Left renal pelvis (tissue), 4 donors: Measurements from ENCODE around the gene SEMA3F. TPM values are rescaled to one million over a fixed set of nuclear protein-coding genes. Genes with fewer than 3 reads are reported as not detected.
A peak's percentile ranks its signal among the peaks of the same experiment; 100 is the strongest.

Source experiments
- DNase-seq, 4 donors: peaks; one replicate each; pipeline ENCODE4 v3.0.0-alpha.2; 2013; ENCODE audit warnings: low read depth in 4 of 4, low spot score in 3 of 4
- polyA plus RNA-seq, 4 donors: library from polyadenylated mRNA; unstranded; fragments of 120-200 nt; gene quantifications; one replicate each; pipeline ENCODE4 v1.2.1, GENCODE V29; 2013; ENCODE audit not compliant: insufficient read length in 4 of 4

Gene SEMA3F
- 10 to 100 TPM; 67.3 to 91.6 (median 71.1) TPM for polyA plus RNA-seq

DNA sequence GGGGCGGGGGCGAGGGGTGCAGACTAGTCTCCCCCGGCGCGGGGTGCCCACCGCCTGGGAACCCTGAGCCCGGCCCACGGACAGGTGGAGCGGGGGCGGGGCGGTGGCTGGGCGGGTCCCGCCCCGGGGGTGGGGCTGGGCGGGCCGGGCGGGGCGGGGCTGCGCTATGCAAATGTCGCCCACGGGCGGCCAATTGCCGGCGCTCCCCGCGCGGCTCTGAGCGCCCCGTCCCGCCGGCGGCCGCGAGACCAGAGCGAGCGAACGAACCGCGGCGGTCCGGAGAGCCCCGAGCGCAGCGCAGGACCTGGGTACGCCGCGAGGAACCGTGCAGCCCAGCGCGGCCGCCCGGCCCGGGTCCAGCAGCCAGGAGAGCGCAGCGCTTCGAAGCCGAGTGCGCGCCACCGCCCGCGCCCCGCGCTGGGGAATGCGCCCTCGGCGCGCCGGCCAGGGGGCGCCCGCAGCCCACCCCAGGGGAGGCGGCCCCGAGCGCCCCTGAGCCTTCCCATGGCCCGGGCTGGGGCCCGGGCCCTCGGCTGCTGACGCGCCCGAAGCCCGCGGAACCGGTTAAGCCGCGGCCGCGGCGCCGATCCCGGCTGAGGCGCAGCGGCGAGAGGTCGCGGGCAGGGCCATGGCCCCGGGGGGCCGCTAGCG lies at the start of gene SEMA3F:
TSS of gene SEMA3F (plus strand) at position 485 of the 651 bp plus-strand sequence. CDS start 4,299 bp downstream, outside the sequence.
- DNase-seq: no peak

DNA sequence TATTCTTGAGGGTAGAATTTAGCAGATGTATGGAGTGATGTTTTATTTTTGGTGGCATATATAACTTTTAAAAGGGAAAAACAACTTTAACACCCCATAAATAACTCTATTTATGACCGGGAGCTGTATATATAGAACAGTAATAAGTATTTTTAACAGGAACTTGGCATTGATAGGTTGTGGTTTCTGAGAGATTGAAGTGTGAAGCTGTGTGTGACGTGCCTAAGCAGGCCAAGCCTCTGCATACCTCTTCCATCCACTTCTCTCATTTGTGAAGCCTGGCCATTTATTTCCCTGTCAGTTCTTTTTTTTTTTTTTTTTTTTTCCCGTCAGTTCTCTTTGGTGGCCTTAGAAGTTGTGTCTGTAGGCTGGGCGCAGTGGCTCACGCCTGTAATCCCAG lies 43.4 kb upstream of the SEMA3F start:
- DNase-seq: no peak

DNA sequence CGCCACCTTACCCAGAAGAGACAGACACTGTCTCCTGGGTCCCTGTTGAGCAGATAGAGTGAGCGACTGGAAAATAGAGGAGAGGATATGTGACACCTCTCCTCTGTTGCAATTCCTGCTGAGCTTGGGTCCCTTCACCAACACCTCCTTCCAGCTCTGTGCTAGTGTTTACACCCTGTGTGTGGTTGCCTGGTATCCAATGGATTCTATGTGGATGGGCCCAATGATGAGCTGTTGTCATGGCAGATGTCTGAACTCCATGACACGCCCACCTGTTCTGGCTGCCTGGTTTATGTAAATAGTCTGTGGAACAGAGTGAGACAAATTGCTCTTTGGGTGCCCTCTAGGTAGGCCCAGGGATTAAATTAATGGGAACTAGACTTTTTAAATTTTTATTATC lies 42.7 kb upstream of the SEMA3F start:
- DNase-seq: no peak

DNA sequence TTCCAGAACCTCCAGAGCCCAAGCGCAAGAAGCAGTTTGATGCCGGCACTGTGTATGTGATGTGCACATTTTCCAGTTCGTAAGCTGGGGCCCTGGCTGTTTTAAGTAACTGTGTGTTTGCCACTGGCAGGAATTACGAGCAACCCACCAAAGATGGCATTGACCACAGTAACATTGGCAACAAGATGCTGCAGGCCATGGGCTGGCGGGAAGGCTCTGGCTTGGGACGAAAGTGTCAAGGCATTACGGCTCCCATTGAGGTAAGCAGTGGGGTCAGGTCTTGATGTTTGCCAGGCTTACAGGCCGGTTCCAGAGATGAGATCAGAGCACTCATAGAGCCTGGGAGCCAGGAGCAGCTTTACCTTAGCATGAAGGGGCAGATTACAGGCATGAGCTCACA lies 38.0 kb upstream of the SEMA3F start:
- DNase-seq: no peak

DNA sequence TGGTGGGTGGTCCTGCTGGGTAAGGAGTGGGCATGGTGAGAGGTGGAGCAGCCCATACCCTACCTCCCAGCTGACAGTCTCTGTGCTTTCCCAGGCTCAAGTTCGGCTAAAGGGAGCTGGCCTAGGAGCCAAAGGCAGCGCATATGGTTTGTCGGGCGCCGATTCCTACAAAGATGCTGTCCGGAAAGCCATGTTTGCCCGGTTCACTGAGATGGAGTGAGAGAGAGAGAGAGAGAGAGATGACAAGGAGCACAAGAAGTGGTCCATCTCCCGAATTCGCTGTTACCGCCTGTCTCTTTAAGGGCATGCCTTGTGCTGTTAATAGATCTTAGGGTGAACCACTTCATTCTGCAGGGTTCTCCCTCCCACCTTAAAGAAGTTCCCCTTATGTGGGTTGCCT lies 36.9 kb upstream of the SEMA3F start:
- DNase-seq: no peak

DNA sequence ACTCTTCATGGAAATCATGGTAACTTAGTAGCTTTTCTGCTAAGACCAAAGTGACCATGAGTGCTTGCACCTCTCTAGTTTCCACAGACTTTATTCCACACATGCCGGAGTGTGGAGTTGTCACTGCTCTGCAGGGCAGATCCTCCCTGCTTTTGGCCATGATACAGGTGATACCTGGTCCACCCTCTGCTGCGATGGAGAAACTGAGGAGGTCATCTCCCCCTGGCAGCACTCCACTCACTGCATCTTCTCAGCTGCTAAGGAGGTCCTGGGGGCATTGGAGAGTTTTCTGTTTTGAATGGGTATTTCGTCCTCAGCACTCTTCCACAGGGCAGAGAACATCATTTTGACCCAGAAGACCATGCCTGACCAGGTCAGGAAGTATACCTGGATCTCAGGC lies 35.3 kb upstream of the SEMA3F start:
- DNase-seq: no peak

DNA sequence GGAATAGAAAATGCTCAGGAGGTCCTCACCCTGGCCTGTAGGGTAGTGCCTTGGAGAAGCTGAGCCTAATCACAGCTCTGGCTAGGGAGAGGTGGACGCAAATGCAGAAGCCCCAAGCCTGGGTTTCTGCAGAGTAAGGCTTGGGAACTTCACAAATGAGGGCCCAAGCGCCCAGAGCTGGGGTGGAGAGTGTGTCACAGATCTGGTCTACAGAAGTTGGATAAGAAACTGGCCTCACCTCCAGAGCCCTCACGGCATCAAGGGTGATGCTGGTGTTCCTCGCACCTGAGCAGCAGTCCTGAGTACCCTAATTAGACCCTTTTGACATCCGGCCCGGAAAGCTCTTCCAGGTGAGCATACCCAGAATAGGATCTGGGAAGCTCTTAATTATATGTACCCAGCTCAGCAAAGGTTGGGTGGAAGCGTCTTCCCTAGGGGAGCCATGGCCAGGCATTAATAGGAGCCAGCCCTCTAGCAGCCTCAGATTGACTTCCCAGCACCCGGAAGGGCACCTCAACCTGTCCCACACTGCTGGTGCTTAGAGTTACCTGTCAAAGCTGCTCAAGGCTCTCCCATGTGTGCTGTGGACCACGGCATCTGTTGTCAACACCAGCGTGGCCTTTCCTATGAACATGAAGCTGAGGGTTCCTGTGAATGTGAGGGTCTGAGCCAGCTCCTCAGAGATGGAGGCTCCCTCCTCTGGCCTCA lies 34.6 kb upstream of the SEMA3F start:
- DNase-seq: no peak

DNA sequence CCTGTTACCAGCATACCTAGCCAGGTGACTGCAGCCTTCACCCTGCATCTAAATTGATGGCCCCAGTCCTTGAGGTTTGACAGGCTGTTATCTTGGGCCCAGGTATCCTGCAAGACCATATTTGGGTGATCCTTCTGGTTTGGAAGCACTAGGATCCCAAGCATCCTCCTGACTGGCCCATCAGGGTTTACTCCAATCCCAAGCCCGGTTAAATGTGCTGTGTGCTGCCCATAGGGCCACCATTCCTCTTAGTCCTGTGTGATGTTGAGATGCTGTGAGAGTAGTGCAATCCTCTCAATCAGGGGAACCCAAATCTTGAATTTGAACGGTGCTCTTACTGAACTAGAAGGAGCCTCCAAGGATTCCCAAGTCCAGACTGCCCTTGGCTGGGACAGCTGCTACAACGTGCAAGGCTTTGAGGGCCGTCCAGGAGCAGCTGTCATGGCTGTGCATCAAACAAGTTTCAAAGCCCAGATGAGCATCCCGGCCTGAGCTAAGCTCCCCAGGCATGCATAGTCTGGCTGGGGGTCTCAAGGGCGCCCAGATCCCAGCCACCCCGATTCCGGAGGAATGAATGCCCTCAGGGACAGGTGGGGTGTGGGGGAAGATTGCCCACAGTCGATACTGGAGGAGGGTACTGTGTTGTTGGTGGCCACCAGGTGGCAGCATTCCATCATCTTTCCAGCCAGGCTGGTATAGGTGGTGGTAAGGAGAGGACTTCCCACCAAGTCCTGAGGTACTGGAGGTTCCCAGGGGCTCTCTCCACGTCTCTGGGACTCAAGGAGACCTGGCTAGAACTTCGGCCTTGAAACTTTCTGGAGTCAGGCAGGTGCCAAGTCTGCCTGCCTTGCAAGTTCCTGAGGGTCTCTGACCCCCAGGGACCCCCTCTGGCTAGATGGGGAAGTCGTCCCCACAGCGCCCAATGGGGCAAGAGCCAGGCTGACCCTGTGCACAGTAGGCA lies 33.8 kb upstream of the SEMA3F start:
- DNase-seq: no peak

DNA sequence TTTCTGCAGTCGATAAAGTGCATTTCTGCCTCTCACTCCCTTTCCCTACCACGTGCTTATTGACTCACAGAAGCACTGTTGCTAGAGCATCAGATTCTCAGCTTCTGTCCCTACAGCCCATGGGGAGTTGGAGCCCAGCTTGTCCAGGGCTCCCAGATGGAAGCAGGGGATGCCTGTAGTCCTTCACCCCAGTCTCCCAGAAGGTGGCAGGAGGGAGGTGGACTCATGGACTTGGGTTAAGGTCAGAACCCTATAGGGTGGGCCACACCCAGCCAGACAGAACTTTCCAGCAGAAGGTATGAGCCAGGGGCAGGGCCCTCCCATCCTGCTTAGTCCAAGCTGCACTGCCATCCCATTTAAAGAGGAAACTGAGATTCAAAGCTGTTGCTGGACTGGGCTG lies 33.1 kb upstream of the SEMA3F start:
- DNase-seq: no peak

DNA sequence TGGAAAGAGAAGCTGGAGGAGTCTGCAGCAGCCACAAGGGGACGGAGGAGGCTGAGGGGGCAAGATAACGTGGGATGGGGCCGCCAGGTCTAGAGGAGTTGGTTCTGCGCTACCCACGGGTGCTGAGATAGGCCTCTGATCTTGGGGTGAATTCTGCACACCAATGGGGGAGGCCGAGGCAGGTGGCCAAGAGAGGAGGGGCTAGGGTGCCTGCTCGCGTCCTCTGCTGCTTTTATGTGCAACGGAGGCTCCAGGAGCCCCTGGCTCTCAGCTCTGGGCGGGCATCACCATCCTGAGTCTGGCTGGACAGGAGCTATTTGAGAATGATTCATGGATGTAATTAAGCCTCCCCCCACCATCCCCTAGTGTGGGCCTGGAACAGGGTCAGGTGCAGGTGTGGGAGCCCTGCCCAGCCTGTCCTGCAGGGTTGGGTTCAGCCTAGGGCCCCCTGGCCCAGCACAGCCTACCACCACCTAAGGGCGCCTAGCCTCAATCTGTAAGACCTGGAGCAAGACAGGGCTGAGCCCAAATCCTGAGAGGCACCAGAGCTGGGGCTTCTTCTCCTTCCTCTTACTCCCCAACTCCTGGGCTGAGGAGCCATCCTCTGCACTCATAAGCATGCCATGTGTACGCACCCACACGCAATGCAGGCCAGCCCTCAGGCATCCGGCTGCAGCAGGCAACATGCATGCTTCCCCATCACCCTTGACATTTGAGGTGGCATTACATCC lies 32.3 kb upstream of the SEMA3F start:
- no peak for DNase-seq

DNA sequence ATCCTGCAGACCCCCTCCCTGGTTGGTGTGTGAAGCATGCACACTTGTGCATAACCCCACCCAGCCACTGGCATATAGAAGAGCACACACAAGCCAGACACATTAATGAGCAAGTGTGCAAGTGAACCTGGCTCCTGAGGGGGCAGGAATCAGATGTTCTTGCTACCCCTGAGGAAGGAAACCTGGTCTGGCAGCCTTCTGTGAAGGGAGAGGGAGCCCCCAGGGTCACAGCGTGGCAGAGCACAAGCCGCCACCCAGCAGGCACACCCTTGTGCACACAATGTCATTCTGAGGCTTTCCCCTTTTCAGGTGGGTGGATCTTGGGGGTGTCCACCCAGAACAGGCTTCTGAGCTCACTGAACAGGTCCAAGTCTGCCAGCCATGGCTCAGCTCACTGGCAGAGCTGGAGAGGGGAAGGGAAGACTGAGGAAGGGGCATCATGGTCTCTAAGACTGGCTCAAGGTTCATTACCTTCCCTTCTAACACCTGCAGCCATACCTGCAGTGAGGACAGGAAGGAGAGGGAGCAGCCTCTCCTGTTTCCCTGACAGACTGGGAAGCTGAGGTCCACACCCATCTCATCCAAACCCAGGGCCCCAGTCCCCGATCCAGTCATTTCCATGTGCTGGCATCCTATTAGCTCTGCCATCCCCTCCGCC lies 31.6 kb upstream of the SEMA3F start:
- DNase-seq: no peak

DNA sequence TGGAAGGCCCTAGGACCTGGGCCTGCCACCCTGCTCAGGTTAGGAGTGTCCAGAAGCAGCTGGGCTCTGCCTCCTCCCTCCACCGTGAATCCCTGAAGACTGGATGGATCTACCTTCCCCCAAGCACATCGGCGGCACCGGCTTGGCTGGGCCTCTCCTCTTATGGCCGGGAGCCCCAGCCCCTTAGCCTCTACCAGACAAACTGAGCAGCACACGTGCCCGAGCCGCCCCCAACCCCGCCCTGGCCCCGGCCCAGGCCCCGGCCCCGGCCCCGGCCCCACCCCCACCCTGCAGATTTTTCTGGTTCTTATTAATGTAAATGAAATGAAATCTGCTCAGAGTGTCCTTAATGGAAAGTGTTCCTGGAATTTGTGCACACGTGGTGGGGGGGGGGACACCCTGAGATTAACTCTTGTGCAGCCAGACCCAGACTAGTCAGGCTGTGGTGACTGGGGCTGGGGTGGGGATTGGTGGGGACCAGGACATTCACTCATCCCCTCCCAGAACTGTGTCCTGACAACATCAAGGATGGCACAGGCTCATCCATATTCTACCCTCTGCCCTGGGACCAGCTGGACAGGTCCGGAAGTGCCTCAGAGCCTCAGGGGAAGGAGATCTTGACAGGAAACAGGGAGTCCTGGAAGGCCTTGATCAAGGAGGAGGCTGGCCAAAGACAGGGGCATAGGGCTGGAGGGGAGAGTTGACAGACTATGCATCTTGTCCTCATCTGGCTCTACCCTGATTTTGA lies 30.9 kb upstream of the SEMA3F start:
- DNase-seq: no peak

DNA sequence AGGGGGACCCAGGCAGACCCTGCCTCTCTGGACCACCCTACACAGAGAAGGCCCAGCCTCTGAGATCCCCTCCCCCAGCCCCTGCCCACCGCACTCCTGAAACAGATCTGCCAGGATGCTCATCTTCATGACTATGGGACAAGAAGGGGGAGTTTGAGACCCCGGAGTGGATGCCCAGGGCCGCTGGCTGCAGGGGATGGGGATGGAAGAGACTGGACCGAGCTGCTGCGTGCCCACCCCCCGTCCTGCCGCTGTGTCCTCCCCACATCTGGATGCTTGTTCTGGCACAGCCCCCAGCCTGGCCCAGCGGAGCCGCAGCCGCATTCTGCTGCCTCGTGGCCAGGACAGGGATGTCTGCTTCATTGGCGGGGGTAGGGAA lies 30.3 kb upstream of the SEMA3F start:
- DNase-seq: no peak

DNA sequence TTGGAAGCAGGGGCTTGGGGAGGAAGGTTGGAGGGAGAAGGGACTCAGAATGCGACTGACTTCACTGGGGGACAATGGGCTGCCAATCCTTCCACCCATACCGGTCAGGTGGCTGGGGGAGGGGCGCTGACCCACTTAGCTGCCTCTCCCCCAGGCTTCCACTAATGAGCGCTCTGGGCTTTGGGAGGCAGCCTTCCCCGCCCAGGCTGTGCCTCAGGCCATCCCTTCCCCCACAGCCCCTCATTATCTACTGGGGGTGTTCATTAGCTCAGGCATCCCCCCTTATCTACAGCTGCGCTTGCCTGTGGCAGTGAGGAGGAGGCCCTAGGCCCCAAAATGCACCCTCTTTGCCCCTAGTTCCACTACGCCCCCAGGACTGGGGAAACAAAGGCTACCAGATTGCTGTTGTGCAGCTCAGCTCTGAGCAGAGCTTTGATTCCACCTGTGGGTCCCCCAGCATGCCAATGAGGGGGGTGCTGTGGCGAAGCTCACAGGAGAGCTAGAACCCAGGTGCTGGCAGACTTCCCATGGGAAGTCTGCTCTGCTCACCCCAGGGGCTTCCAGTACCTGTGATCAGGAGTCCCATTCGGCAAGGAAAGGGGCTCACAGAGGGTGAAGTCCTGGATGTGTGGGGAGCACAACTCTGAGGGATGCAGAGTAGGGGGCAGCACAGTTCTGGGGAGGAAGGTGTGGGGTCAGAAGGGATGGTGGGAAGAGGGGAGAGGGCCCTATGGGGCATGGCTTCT lies 29.4 kb upstream of the SEMA3F start:
- DNase-seq: no peak

DNA sequence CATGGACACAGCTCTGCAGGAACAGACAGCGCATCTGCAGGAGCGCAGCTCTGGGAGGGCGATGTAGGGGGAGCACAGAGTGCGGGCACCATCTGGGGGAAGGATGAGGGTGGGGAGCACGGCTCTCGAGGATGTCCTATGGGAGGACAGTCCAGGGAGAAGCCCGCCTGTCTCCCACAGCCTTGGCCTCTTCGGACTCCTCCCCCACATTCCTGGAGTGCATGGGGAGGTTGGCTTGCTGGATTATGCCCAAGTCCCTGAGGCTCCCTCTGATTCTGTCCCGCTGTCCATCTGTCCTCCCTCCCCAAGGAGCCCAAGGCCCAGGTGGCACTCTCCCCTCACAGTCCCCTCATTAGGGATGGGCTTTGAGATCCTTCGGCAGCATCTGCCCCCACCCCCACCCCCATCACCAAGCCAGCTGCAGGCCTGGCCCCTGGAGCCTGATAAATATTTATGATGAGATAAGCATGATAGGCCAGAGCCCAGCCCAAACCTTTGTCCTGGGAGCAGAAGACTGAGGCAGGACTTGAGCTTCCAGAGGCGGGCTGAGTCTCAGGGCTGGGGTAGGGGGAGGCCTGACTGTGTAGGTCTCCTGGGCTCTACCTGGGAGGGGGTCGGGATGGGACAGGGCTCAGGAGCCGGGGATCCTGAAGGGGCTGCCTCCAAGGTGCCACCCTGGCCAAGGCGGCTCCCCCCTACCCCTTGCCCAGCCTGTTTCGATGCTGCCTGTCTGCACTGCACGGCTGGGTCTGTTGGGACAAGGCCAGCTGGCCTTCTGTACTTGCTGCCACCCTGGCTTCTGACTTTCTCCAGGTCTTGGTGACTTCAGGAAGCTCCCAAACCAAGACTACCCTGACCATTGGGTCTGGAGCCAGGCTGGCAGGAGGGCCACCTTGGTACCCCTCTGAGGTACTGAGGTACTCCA lies 28.6 kb upstream of the SEMA3F start:
- peak in 2 of 4 donors; percentile 62 to 63 for DNase-seq

DNA sequence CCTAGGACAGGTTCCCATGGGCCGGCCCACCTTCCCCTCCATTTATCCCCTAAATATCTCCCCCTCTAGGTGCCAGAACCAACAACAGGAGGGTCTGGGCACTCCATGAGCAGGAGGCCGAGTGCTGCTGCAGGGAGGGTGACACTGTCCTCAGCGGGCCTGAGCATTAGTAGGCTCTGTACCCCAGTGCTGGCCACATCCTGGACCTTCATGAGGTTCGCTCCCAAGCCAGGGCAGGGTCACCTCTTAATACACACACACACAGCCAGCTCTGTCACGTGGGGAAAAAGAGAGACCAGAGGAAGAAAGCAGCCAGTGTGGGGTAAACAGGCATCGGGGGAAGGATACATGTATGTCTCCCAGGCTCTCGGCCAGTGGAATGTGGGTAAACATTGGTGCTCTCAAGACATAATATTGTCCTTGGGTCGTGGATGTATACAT lies 27.9 kb upstream of the SEMA3F start:
- no peak for DNase-seq

DNA sequence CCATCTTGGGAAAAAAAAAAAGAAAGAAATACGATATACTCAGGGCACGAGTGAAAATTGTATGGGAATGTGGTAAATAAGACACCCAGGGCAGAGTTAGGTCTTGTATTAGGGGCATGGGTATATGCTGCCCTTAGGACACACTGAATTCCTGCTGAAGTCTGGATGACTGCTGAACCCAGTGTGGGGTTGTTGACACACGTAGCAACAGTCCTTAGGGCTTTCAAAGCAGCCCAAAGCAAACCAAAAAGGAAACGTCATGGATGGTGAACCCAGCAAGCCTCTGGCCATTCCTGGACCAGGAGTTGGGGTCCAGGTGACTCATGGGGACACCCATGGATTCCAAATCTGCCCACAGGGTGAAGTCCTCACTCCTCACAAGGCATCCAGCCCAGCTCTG lies 27.1 kb upstream of the SEMA3F start:
- no peak for DNase-seq

DNA sequence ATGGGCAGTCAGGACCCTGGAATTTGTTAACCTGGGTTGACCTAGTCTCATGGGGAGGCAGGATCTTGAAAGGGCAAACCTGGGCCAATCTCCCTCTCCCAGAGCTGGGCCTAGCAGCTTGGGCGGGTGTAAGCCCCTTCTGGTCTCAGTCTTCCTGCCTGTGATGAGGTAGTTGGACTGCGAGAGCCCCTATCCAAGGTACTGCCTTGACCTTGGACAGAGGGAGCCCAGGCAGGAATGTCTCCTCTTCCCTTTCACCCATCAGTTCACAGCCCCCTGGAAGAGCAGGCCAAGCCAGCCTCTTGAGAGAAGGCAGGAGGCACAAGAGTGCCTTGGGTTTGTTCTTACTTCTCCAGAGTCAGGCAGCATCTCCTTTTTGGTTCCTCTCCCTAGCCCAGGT lies 24.7 kb upstream of the SEMA3F start:
- no peak for DNase-seq
